NT2/D1 (cell line): ENCODE results near the gene LRRIQ4.
A peak's percentile ranks its signal among the peaks of the same experiment; 100 is the strongest.

ENCODE experiments used
- DNase-seq: peaks from one replicate; pipeline ENCODE4 v3.0.0-alpha.2; 2011; ENCODE audit warnings: low read depth, low spot score
- H3K27me3 ChIP-seq: 2 replicates; pipeline ENCODE4 v1.6.0; 2011; ENCODE audit warnings: mild to moderate bottlenecking; ENCODE audit not compliant: insufficient read length, insufficient read depth
- H3K36me3 ChIP-seq: 2 replicates; pipeline ENCODE4 v1.6.1; 2011; ENCODE audit warnings: mild to moderate bottlenecking, low read length, mixed read lengths; ENCODE audit not compliant: insufficient read depth, insufficient read length
- H3K4me1 ChIP-seq: 2 replicates; pipeline ENCODE4 v1.5.1; 2011; ENCODE audit not compliant: insufficient read depth, insufficient read length
- H3K4me3 ChIP-seq: 2 replicates; pipeline ENCODE4 v1.5.1; 2011; ENCODE audit warnings: low read depth; ENCODE audit not compliant: insufficient read length
- H3K9ac ChIP-seq: 2 replicates; pipeline ENCODE4 v1.6.0; 2011; ENCODE audit warnings: low read depth; ENCODE audit not compliant: insufficient read length
- H3K9me3 ChIP-seq: 2 replicates; pipeline ENCODE4 v1.5.1; 2011; ENCODE audit warnings: mild to moderate bottlenecking, low read length; ENCODE audit not compliant: insufficient read depth
- SUZ12 ChIP-seq: IDR thresholded peaks from 2 replicates; pipeline ENCODE4 v1.6.1; 2011; ENCODE audit not compliant: insufficient read length, insufficient read depth; ENCODE audit errors: extremely low read depth
- YY1 ChIP-seq: IDR thresholded peaks from 2 replicates; pipeline ENCODE4 v1.6.1; 2011; ENCODE audit not compliant: insufficient read length, insufficient read depth
- ZNF274 ChIP-seq: IDR thresholded peaks from 2 replicates; pipeline ENCODE4 v1.6.1; 2011; ENCODE audit warnings: mild to moderate bottlenecking, low read depth, low read length

LRRIQ4 gene

GRCh38 chr3:169835533-169835932, 22.9 kb downstream of the LRRIQ4 start:
- Histone ChIP-seq H3K4me3 (no peak overlapping the region), H3K9me3 (no peaks in the 10 kb centered on the region), H3K4me1 (peaks cover 4% of the 10 kb centered on the region), H3K27me3 (no peaks in the 10 kb centered on the region), H3K9ac (no peak overlapping the region), H3K36me3 (no peaks in the 10 kb centered on the region)
- no peak for DNase-seq
- TF ChIP-seq ZNF274 (no peak), SUZ12 (no peak), YY1 (no peak)

GRCh38 chr3:169836078-169836941, 23.6 kb downstream of the LRRIQ4 start:
- H3K9ac ChIP-seq = no peak overlapping the region
- TF ChIP-seq SUZ12 (no peak), ZNF274 (no peak), YY1 (no peak)
- DNase-seq = peak; percentile 40
- H3K4me1 ChIP-seq = peaks cover 4% of the 10 kb centered on the region
- H3K4me3 ChIP-seq = no peak overlapping the region
- no peaks in the 10 kb centered on the region for H3K36me3 ChIP-seq
- H3K9me3 ChIP-seq = no peaks in the 10 kb centered on the region
- no peaks in the 10 kb centered on the region for H3K27me3 ChIP-seq

- TF ChIP-seq SUZ12 = no peak
- TF ChIP-seq ZNF274 = no peak
- no peak for TF ChIP-seq YY1
- Histone ChIP-seq H3K4me3 (no peak overlapping the region), H3K4me1 (peaks cover 4% of the 10 kb centered on the region), H3K9me3 (no peaks in the 10 kb centered on the region), H3K27me3 (no peaks in the 10 kb centered on the region), H3K36me3 (no peaks in the 10 kb centered on the region), H3K9ac (no peak overlapping the region)
- no peak for DNase-seq
Measured at GRCh38 chr3:169836942-169837275, 24.2 kb downstream of the LRRIQ4 start.

- Histone ChIP-seq H3K4me1 (peaks cover 4% of the 10 kb centered on the region), H3K36me3 (no peaks in the 10 kb centered on the region), H3K4me3 (no peak overlapping the region), H3K27me3 (no peaks in the 10 kb centered on the region), H3K9me3 (no peaks in the 10 kb centered on the region), H3K9ac (no peak overlapping the region)
- no peak for DNase-seq
- TF ChIP-seq SUZ12 (no peak), YY1 (no peak), ZNF274 (no peak)
Measured at GRCh38 chr3:169838511-169839030, 25.9 kb downstream of the LRRIQ4 start.

GRCh38 chr3:169841171-169841570, 28.5 kb downstream of the LRRIQ4 start:
- Histone ChIP-seq H3K9me3 (no peaks in the 10 kb centered on the region), H3K4me1 (peaks cover 4% of the 10 kb centered on the region), H3K9ac (no peak overlapping the region), H3K4me3 (no peak overlapping the region), H3K27me3 (no peaks in the 10 kb centered on the region), H3K36me3 (no peaks in the 10 kb centered on the region)
- DNase-seq = no peak
- TF ChIP-seq YY1 (no peak), SUZ12 (no peak), ZNF274 (no peak)

- no peaks in the 10 kb centered on the region for H3K4me1 ChIP-seq
- H3K4me3 ChIP-seq = no peak overlapping the region
- H3K9ac ChIP-seq = no peak overlapping the region
- no peaks in the 10 kb centered on the region for H3K9me3 ChIP-seq
- H3K27me3 ChIP-seq = no peaks in the 10 kb centered on the region
- TF ChIP-seq SUZ12 = no peak
- no peak for TF ChIP-seq ZNF274
- no peak for TF ChIP-seq YY1
- DNase-seq = no peak
- no peaks in the 10 kb centered on the region for H3K36me3 ChIP-seq
Measured at GRCh38 chr3:169842960-169843359, 30.3 kb downstream of the LRRIQ4 start.

GRCh38 chr3:169846458-169847193, 34.0 kb downstream of the LRRIQ4 start:
- no peaks in the 10 kb centered on the region for H3K9me3 ChIP-seq
- no peak overlapping the region for H3K9ac ChIP-seq
- no peaks in the 10 kb centered on the region for H3K4me1 ChIP-seq
- H3K27me3 ChIP-seq = no peaks in the 10 kb centered on the region
- no peak overlapping the region for H3K4me3 ChIP-seq
- H3K36me3 ChIP-seq = no peaks in the 10 kb centered on the region
- DNase-seq = no peak
- TF ChIP-seq SUZ12 (no peak), YY1 (no peak), ZNF274 (no peak)
